SIG-M5 treated with dmso at 0.1 percent for 504 hours (cell line): ENCODE results near the gene CAPSL.
"Not testable (repeated sequence)": the region's sequence is repeated elsewhere in the genome, so short reads cannot be mapped to it uniquely, and the experiment has no call there.

Source experiments
- DNase-seq: peaks from one replicate; lab custom pipeline; 2025; ENCODE audit not compliant: unreplicated experiment; lab: John Stamatoyannopoulos, UW

The CAPSL gene

GRCh38 chr5:35877655-35878054, 60.8 kb downstream of the CAPSL start:
- no peak for DNase-seq

- no peak for DNase-seq
These were observed 61.5 kb downstream of the CAPSL start for GRCh38 chr5:35876922-35877321.

- DNase-seq: no peak
These were observed 62.0 kb downstream of the CAPSL start for GRCh38 chr5:35876454-35876853.

DNA sequence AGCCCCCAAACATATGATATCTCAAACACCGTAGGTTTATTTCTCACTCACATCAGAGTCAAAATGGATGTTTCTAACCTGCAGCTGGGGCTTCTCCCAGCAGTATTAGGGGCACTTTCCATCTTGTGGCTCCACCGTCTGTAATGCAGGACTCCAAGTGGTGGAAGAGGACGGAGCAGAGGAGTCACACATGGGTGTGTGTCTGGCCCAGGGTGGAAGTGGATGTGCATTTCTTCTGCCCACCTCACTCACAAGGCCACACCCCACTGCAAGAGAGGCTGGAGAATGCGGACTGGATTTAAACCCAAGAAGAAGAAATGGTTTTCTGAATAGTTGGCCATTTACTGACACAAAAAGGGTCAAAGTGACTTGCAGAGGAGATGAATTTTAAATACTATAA, 67.8 kb downstream of the CAPSL start:
- DNase-seq: no peak

- DNase-seq: no peak
These were observed 68.6 kb downstream of the CAPSL start for GRCh38 chr5:35869685-35870277.

- DNase-seq: no peak
These were observed 70.4 kb downstream of the CAPSL start for GRCh38 chr5:35867998-35868397.

- peak; percentile 46 for DNase-seq
These were observed 75.3 kb downstream of the CAPSL start for GRCh38 chr5:35863159-35863558.

DNA sequence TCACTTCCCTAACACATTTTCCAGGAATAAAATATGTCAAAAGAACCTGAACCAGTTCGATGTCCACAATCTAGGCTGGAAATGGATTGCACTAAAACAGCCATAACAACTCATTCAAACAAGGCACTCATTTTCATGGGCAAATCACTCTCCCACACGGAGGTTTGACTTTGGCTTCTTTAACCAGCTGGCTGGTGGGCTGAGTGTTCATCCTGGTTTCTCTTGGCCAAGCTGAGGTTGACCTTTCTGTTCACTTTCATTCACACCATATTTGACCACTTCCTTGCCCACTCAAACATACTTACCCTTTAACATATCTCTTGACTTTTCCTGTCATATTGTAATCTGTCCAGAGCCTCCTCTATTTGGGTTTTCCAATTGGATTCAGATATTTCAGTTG, 76.3 kb downstream of the CAPSL start:
- DNase-seq: no peak

- no peak for DNase-seq
These were observed 76.7 kb downstream of the CAPSL start for GRCh38 chr5:35861718-35862117.

DNA sequence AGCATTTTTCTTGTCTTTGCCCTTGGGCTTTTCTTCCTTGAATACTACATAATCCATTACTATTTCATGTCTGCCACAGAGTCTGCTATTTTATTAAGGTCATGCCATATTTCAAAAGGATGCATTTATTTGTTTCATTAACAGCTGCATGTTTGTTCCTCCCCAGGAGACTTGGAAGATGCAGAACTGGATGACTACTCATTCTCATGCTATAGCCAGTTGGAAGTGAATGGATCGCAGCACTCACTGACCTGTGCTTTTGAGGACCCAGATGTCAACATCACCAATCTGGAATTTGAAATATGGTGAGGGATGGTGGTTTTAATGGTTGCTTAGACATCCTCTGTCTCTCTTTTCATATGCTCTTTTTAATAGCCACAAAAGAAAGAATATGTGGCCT, 77.7 kb downstream of the CAPSL start:
- DNase-seq: no peak

GRCh38 chr5:35859101-35859661, 79.2 kb downstream of the CAPSL start:
- no peak for DNase-seq

DNA sequence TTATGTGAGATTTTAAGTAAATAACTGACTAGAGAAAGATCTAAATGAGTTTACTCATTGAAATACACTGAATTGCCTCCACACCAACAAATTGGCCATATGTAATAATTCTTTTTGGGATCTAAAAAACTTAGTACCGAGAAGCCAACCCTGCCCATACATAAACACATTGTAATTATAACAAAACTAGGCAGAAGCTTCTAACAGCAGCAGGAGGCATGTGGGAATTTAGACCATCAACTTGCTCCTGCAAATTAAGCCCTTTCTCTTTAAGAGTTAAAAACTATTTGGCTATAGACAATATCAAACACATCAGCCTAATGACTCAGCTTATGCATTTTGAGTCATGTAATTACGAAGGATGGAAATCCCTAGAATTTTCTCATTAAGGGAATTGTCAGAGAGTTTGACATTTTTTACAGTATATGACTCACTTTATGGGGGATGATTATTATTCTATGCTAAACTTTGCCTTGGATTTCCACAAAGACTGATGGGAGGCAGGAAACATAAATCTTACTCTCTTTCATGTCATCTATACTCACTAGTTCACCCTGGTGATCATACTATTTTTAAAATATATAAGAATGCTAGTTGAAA, 80.7 kb downstream of the CAPSL start:
- no peak for DNase-seq

DNA sequence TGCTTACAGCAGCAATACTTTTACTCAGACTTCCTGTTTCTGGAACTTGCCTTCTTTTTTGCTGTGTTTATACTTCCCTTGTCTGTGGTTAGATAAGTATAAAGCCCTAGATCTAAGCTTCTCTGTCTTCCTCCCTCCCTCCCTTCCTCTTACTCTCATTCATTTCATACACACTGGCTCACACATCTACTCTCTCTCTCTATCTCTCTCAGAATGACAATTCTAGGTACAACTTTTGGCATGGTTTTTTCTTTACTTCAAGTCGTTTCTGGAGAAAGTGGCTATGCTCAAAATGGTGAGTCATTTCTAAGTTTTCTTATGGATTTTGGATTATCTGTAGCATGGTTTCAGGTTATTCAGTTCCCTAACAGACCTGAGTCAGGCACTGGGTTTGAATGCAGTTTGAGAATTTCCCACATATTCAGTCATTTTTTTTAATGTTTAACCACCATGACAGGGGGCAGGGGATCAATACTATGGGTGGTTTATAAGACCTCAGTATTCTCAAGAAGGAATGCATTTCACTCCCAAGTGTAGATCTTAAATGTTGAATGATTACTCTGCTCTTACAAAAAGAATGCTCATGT, 81.6 kb downstream of the CAPSL start, which contains the start of gene IL7R:
Gene IL7R (plus strand): TSS at position 127 of the 587 bp plus-strand sequence. CDS start 87 bp downstream, at position 214.
- DNase-seq: peak; percentile 82

GRCh38 chr5:35856186-35856764, 82.1 kb downstream of the CAPSL start:
- DNase-seq: not testable (repeated sequence)

GRCh38 chr5:35855187-35855586, 83.2 kb downstream of the CAPSL start:
- DNase-seq: no peak
